ENCODE measurements around the gene TFPT.

DNA sequence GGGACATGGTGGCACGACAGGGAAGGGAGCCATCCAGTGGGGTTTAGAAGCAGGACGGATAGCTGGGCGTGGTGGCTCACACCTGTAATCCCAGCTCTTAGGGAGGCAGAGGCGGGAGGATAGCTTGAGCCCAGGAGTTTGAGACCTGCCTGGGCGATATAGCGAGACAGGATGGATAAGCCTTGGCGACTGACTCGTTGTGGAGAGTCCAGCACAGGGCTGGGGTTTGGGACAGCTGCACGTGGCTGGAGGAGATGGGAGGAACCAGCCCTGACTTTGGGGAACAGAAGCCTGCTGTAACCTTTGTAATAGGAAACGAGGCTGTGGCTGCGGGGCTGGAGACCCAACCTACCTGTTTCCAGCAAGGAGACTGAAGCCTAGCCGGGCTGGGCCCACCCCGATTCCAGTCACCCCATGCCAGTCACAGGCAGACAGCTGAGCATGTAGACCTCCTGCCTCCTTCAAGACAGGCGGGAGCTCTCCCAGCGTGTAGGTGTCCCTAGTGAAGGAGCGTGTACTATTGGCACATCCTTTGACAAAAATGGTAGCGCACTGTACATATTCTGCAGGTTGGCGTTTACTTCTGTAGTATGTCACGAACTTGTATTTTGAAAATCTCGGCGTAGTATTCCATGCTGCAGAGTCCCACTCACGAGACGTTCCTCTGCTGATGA lies 36.0 kb upstream of the TFPT start:
- no peak for TF ChIP-seq POLR2A (IDR thresholded peaks at IDR 0.05)
- TF ChIP-seq, protein P1, sequence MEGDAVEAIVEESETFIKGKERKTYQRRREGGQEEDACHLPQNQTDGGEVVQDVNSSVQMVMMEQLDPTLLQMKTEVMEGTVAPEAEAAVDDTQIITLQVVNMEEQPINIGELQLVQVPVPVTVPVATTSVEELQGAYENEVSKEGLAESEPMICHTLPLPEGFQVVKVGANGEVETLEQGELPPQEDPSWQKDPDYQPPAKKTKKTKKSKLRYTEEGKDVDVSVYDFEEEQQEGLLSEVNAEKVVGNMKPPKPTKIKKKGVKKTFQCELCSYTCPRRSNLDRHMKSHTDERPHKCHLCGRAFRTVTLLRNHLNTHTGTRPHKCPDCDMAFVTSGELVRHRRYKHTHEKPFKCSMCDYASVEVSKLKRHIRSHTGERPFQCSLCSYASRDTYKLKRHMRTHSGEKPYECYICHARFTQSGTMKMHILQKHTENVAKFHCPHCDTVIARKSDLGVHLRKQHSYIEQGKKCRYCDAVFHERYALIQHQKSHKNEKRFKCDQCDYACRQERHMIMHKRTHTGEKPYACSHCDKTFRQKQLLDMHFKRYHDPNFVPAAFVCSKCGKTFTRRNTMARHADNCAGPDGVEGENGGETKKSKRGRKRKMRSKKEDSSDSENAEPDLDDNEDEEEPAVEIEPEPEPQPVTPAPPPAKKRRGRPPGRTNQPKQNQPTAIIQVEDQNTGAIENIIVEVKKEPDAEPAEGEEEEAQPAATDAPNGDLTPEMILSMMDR (IDR thresholded peaks at IDR 0.05), result no peak
